OCI-LY7 (cell line): Measurements from ENCODE around the gene ZNF672. TPM values are rescaled to one million over a fixed set of nuclear protein-coding genes. Genes with fewer than 3 reads are reported as not detected.

Experiments used
- BruUV-seq: library from RNA; stranded (reverse); fragments of 400-500 nt; replicated peaks from 2 replicates; lab custom pipeline; 2021; lab: Mats Ljungman, UMichigan
- CTCF ChIA-PET: fragments of 300-600 bp; sonication (Branson Sonifier 250); formaldehyde crosslinking; loops from one replicate; lab custom pipeline; 2022; ENCODE audit warnings: antibody characterized with exemption; ENCODE audit not compliant: unreplicated experiment; lab: Charles Lee
- POLR2A ChIA-PET: fragments of 300-600 bp; sonication (Branson Sonifier 250); formaldehyde crosslinking; loops from one replicate; lab custom pipeline; 2022; ENCODE audit warnings: antibody characterized with exemption; lab: Charles Lee
- DNase-seq: peaks from one replicate; pipeline ENCODE4 v3.0.0-alpha.2; 2015; ENCODE audit warnings: low spot score
- H2AFZ ChIP-seq: fragments of 200-600 bp; sonication (generic), shearing (Covaris generic); 2 replicates; pipeline ENCODE4 v1.6.1; 2014; ENCODE audit warnings: mild to moderate bottlenecking, antibody characterized with exemption, low read length, moderate library complexity
- H3K27ac ChIP-seq: fragments of 200-600 bp; sonication (generic); 2 replicates; pipeline ENCODE4 v1.5.1; 2014; ENCODE audit warnings: mixed run types, low read depth, mild to moderate bottlenecking, moderate library complexity, low read length, inconsistent platforms; ENCODE audit not compliant: poor library complexity, severe bottlenecking
- H3K36me3 ChIP-seq: fragments of 200-600 bp; sonication (generic); 2 replicates; pipeline ENCODE4 v1.6.1; 2014; ENCODE audit warnings: mild to moderate bottlenecking, antibody characterized with exemption, low read length, moderate library complexity, mixed read lengths; ENCODE audit not compliant: insufficient read depth
- H3K4me1 ChIP-seq: fragments of 200-600 bp; sonication (generic); 2 replicates; pipeline ENCODE4 v1.5.1; 2014; ENCODE audit warnings: mild to moderate bottlenecking, low read length; ENCODE audit not compliant: insufficient read depth, poor library complexity, severe bottlenecking
- H3K4me2 ChIP-seq: fragments of 200-600 bp; sonication (generic); 2 replicates; pipeline ENCODE4 v1.6.1; 2014; ENCODE audit warnings: mild to moderate bottlenecking, low read length
- H3K4me3 ChIP-seq: fragments of 200-600 bp; sonication (generic); 2 replicates; pipeline ENCODE4 v1.5.1; 2014; ENCODE audit warnings: mild to moderate bottlenecking, low read depth, low read length; ENCODE audit not compliant: poor library complexity, severe bottlenecking
- H3K79me2 ChIP-seq: fragments of 200-600 bp; sonication (generic); 2 replicates; pipeline ENCODE4 v1.6.1; 2016; ENCODE audit warnings: low read depth, mild to moderate bottlenecking, low read length, moderate library complexity, mixed read lengths; ENCODE audit not compliant: insufficient read depth
- H3K9me2 ChIP-seq: fragments of 200-600 bp; sonication (generic); 2 replicates; pipeline ENCODE4 v1.6.1; 2016; ENCODE audit warnings: mild to moderate bottlenecking, low read length, mixed read lengths; ENCODE audit not compliant: insufficient read depth
- H3K9me3 ChIP-seq: fragments of 200-600 bp; sonication (generic); 2 replicates; pipeline ENCODE4 v1.6.1; 2014; ENCODE audit warnings: mild to moderate bottlenecking, mixed run types, low read length, mixed read lengths
- H4K20me1 ChIP-seq: fragments of 200-600 bp; sonication (generic); 2 replicates; pipeline ENCODE4 v1.6.1; 2014; ENCODE audit warnings: mild to moderate bottlenecking, antibody characterized with exemption, low read length, moderate library complexity, mixed read lengths; ENCODE audit not compliant: insufficient read depth
- EZH2phosphoT487 ChIP-seq: fragments of 200-600 bp; sonication (generic); IDR thresholded peaks from 2 replicates; pipeline ENCODE4 v1.6.1; 2018; ENCODE audit warnings: low read depth, borderline replicate concordance, mild to moderate bottlenecking, mixed run types, antibody characterized with exemption, low read length, moderate library complexity, mixed read lengths
- intact Hi-C: fragments of 100-400 bp; cut with micrococcal nuclease; formaldehyde crosslinking; loops from one replicate; pipeline ENCODE4 v1.10.0; 2022; ENCODE audit not compliant: unreplicated experiment
- total RNA-seq, 2 experiments: library from RNA; depleted of rRNA in 1 of 2; stranded (reverse); fragments of >200 nt in 1 of 2; shearing (Covaris generic) in 1 of 2; gene quantifications; 2 replicates each; pipeline ENCODE4 v1.2.3, GENCODE V29; 2014 to 2022
- TF ChIP-seq, protein P1 (sequence below): fragments of 200-600 bp; sonication (generic); conservative IDR thresholded peaks from 2 replicates; pipeline ENCODE4 v1.5.1; 2014; ENCODE audit warnings: mild to moderate bottlenecking, antibody characterized with exemption, low read length, moderate library complexity, mixed read lengths

The ZNF672 gene
- total RNA-seq, 2 experiments from 2014 or later = 52.7 to 56.1 TPM

DNA sequence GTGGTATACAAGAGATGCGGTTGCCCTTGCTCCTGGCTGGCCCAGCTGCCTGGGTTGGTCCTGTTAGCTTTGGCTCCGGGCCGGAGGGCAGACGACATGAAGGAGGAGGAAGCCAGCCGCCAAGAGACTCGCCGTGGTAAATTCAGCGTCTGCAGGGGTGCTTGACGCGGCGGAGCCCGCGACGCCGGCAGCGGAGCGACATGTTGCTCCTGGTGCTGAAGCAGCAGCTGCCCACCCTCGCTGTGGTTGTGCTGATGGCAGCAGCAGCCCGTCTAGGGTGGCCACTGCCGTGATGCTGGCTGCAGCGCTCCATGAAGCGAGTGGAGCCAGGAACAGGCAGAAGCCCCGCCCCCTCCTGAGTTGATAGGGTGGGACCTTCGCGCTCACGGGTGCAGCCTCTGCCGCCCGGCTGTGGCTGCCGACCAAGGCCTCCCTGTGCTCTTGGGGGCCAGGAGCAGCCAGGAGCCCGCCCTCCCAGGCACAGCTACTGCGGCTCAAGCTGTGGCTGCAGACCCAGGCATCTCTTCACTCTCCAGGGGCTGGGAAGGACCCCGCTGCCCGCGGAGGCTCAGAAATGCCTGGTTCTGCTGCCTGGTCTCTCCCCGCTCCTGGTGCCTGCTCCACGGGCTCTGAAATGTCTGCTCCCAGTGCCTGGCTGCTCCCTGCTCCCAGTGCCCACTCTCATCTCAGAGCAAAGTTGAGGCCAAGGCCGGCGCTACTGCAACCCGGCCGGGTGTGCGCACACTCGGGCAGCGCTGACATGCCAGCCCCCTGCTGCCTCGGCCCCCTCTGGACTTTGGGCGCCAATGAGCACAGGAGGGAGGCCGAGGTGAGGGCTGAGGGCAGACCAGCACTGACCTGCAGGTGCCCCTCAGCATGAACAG lies 25.2 kb downstream of the ZNF672 start:
- peak; percentile 69 for DNase-seq
- intact Hi-C loops = loop anchor here (1.0 kb wide), 1 partner anchor 10 kb away; no protein-coding TSS in a partner anchor

DNA sequence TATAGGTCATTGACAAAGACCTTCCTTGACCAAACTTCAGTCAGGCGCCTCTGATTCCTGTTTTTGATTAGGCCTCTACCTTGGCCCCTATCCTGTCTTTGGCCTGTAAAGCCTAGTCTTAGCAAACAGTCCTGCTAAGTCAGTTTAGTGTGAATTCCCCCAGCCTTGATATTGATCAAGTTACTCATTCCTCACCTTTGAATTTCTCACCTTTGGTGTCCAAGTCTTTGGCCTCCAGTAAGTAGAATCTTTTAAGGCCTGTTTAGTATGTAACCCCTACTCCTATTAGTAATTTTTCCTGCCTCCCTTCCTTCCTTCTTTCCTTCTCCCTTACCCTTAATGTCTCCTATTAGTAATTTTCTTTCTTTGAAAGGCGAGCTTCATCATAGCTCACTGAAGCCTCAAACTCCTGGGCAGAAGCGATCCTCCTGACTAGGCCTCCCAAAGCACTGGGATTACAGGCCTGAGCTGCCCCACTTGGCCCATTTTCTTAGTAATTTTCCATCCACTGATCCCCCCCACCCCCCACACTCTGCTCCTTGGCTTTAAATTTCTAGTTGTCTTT lies 33.9 kb downstream of the ZNF672 start:
- POLR2A ChIA-PET = interaction anchor here (1.1 to 2.7 kb wide), 4 partner anchors 13 to 50 kb away, joined by 3 to 17 read pairs (median 5); partner anchors contain the start of gene ZNF692

More for the DNA sequence above, 25.2 kb downstream of the ZNF672 start:
- peaks cover 23% of the 10 kb centered on the region for H3K4me1 ChIP-seq
- peak overlapping the region; percentile 63 for H3K4me3 ChIP-seq
- ChIA-PET POLR2A (interaction anchor here (1.1 to 2.4 kb wide), 4 partner anchors 10 to 41 kb away, joined by 3 to 10 read pairs (median 4); no protein-coding TSS in a partner anchor), CTCF (no interaction called here)
- peak overlapping the region; percentile 50 for H2AFZ ChIP-seq
- H4K20me1 ChIP-seq = no peaks in the 10 kb centered on the region
- H3K4me2 ChIP-seq = peak overlapping the region; percentile 64
- H3K27ac ChIP-seq = no peak overlapping the region
- no peaks in the 10 kb centered on the region for H3K79me2 ChIP-seq
- no TSS peak for BruUV-seq
- TF ChIP-seq EZH2phosphoT487 = no peak
- TF ChIP-seq, protein P1, sequence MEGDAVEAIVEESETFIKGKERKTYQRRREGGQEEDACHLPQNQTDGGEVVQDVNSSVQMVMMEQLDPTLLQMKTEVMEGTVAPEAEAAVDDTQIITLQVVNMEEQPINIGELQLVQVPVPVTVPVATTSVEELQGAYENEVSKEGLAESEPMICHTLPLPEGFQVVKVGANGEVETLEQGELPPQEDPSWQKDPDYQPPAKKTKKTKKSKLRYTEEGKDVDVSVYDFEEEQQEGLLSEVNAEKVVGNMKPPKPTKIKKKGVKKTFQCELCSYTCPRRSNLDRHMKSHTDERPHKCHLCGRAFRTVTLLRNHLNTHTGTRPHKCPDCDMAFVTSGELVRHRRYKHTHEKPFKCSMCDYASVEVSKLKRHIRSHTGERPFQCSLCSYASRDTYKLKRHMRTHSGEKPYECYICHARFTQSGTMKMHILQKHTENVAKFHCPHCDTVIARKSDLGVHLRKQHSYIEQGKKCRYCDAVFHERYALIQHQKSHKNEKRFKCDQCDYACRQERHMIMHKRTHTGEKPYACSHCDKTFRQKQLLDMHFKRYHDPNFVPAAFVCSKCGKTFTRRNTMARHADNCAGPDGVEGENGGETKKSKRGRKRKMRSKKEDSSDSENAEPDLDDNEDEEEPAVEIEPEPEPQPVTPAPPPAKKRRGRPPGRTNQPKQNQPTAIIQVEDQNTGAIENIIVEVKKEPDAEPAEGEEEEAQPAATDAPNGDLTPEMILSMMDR = no peak
- no peaks in the 10 kb centered on the region for H3K9me3 ChIP-seq
- no peaks in the 10 kb centered on the region for H3K9me2 ChIP-seq
- no peaks in the 10 kb centered on the region for H3K36me3 ChIP-seq

More for the DNA sequence above, 33.9 kb downstream of the ZNF672 start:
- peak overlapping the region; percentile 88 for H3K4me2 ChIP-seq
- no peak overlapping the region for H3K27ac ChIP-seq
- H4K20me1 ChIP-seq = no peaks in the 10 kb centered on the region
- H2AFZ ChIP-seq = peak overlapping the region; percentile 43
- no peaks in the 10 kb centered on the region for H3K9me2 ChIP-seq
- peak overlapping the region; percentile 81 for H3K4me3 ChIP-seq
- BruUV-seq = no TSS peak
- H3K79me2 ChIP-seq = no peaks in the 10 kb centered on the region
- intact Hi-C loops = no loop called here
- H3K9me3 ChIP-seq = no peaks in the 10 kb centered on the region
- CTCF ChIA-PET = no interaction called here
- no peak for DNase-seq
- TF ChIP-seq EZH2phosphoT487 = no peak
- TF ChIP-seq, protein P1 = no peak
- H3K4me1 ChIP-seq = peaks cover 12% of the 10 kb centered on the region
- no peaks in the 10 kb centered on the region for H3K36me3 ChIP-seq
